Liver (tissue), 3 donors: ENCODE results near the gene TP53TG5.

Source experiments
- EGR1 ChIP-seq, 2 donors: IDR thresholded peaks; 2 replicates each; pipeline ENCODE4 v1.6.1; 2016 to 2018; ENCODE audit warnings: antibody characterized with exemption in 2 of 2, low read depth in 2 of 2
- FOXA1 ChIP-seq: IDR thresholded peaks from 2 replicates; pipeline ENCODE4 v1.6.1; 2016; ENCODE audit warnings: antibody characterized with exemption
- HNF4A ChIP-seq, 2 donors: conservative IDR thresholded peaks; 2 replicates each; pipeline ENCODE4 v1.6.1; 2016; ENCODE audit warnings: antibody characterized with exemption in 2 of 2, mild to moderate bottlenecking in 2 of 2
- MAX ChIP-seq: IDR thresholded peaks from 2 replicates; pipeline ENCODE4 v1.6.1; 2016; ENCODE audit warnings: antibody characterized with exemption
- RAD21 ChIP-seq, 2 donors: IDR thresholded peaks; 2 replicates each; pipeline ENCODE4 v1.6.1; 2016; ENCODE audit warnings: antibody characterized with exemption in 2 of 2, mild to moderate bottlenecking in 2 of 2
- REST ChIP-seq: IDR thresholded peaks from 2 replicates; pipeline ENCODE4 v1.6.1; 2016; ENCODE audit warnings: antibody characterized with exemption, mild to moderate bottlenecking
- RXRA ChIP-seq, 2 donors: IDR thresholded peaks; 2 replicates each; pipeline ENCODE4 v1.6.1; 2017 to 2018; ENCODE audit warnings: antibody characterized with exemption in 2 of 2, mild to moderate bottlenecking in 1 of 2
- SP1 ChIP-seq: IDR thresholded peaks from 2 replicates; pipeline ENCODE4 v1.6.1; 2018; ENCODE audit warnings: antibody characterized with exemption, mild to moderate bottlenecking
- TAF1 ChIP-seq: conservative IDR thresholded peaks from 2 replicates; pipeline ENCODE4 v1.6.1; 2016; ENCODE audit warnings: antibody characterized with exemption, mild to moderate bottlenecking
- YY1 ChIP-seq: IDR thresholded peaks from 2 replicates; pipeline ENCODE4 v1.6.1; 2016; ENCODE audit warnings: antibody characterized with exemption, mild to moderate bottlenecking
- TF ChIP-seq, protein P1 (sequence below): fragments of 150-350 bp; IDR thresholded peaks from 2 replicates; pipeline ENCODE4 v1.5.1; 2017; ENCODE audit warnings: improper control_type of control experiment, low read depth, low read length; ENCODE audit not compliant: missing input control
- TF ChIP-seq, protein P2 (sequence below): IDR thresholded peaks from 2 replicates; pipeline ENCODE4 v1.6.1; 2016; ENCODE audit warnings: antibody characterized with exemption
- donor health status: healthy.
- donor health status: healthy.

DNA sequence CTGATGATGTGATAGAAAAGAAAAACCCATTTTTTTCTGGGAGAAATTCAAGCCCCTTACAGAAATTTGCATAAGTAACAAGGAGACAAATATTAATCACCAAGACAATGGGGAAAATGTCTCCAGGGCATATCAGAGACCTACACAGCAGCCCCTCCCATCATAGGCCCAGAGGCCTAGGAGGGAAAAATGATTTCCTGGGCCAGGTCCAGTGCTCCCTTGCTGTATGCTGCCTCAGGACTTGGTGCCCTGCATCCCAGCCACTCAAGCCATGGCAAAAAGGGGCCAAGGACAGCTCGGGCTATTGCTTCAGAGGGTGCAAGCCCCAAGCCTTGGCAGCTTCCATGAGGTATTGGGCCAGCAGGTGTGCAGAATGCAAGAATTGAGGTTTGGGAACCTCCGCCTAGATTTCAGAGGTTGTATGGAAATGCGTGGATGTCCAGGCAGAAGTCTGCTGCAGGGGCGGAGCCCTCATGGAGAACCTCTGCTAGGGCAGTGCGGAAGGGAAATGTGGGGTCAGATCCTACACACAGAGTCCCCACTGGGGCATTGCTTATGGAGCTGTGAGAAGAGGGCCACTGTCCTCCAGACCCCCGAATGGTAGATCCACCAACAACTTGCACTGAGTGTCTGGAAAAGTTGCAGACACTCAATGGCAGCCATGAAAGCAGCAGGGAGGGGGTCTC is 22.4 kb upstream of the TP53TG5 start:
- TF ChIP-seq, protein P1, sequence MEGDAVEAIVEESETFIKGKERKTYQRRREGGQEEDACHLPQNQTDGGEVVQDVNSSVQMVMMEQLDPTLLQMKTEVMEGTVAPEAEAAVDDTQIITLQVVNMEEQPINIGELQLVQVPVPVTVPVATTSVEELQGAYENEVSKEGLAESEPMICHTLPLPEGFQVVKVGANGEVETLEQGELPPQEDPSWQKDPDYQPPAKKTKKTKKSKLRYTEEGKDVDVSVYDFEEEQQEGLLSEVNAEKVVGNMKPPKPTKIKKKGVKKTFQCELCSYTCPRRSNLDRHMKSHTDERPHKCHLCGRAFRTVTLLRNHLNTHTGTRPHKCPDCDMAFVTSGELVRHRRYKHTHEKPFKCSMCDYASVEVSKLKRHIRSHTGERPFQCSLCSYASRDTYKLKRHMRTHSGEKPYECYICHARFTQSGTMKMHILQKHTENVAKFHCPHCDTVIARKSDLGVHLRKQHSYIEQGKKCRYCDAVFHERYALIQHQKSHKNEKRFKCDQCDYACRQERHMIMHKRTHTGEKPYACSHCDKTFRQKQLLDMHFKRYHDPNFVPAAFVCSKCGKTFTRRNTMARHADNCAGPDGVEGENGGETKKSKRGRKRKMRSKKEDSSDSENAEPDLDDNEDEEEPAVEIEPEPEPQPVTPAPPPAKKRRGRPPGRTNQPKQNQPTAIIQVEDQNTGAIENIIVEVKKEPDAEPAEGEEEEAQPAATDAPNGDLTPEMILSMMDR: no peak
- TF ChIP-seq RXRA (IDR thresholded peaks at IDR 0.05) (no peak), TAF1 (no peak), RAD21 (IDR thresholded peaks at IDR 0.05) (no peak), YY1 (no peak), SP1 (no peak), REST (no peak), MAX (no peak), FOXA1 (no peak), HNF4A (conservative IDR thresholded peaks at IDR 0.05) (no peak), EGR1 (IDR thresholded peaks at IDR 0.05; ENCODE audit: low read depth in 2 of 2) (no peak)
- TF ChIP-seq, protein P2, sequence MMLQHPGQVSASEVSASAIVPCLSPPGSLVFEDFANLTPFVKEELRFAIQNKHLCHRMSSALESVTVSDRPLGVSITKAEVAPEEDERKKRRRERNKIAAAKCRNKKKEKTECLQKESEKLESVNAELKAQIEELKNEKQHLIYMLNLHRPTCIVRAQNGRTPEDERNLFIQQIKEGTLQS: no peak
